GM23248 (cell line): ENCODE results near the gene GDAP2.

ENCODE experiments used
- EZH2 ChIP-seq: fragments of 200-600 bp; sonication (generic); IDR thresholded peaks from 2 replicates; pipeline ENCODE4 v1.6.1; 2018; ENCODE audit warnings: antibody characterized with exemption, mild to moderate bottlenecking; ENCODE audit not compliant: insufficient read depth, poor library complexity, severe bottlenecking
- EZH2phosphoT487 ChIP-seq: fragments of 200-600 bp; sonication (generic); IDR thresholded peaks from 2 replicates; pipeline ENCODE4 v1.6.1; 2018; ENCODE audit warnings: antibody characterized with exemption, moderate library complexity, mild to moderate bottlenecking, low read depth; ENCODE audit not compliant: insufficient read depth

GRCh38 chr1:117877823-117878222, 51.6 kb downstream of the GDAP2 start:
- TF ChIP-seq EZH2phosphoT487: no peak
- TF ChIP-seq EZH2: no peak
